HepG2 (cell line): ENCODE data around the gene AS3MT. TPM values are rescaled to one million over a fixed set of nuclear protein-coding genes. Genes with fewer than 3 reads are reported as not detected.
"Not testable (repeated sequence)": the region's sequence is repeated elsewhere in the genome, so short reads cannot be mapped to it uniquely, and the experiment has no call there.

Experiments
- ATAC-seq: fragments of 200-7000 bp; cut with Tn5 transposase; 3 replicates; pipeline ENCODE4 v1.9.1; 2020; ENCODE audit warnings: mild to moderate bottlenecking, moderate library complexity
- BruUV-seq: library from RNA; stranded (reverse); fragments of 400-500 nt; replicated peaks from 2 replicates; lab custom pipeline; 2021; lab: Mats Ljungman, UMichigan
- CTCF ChIA-PET: fragments of 300-600 bp; formaldehyde crosslinking; extraction: SDS; loops from one replicate; lab custom pipeline; 2021; ENCODE audit warnings: low total read pairs, inconsistent platforms, low intra/inter-chr PET ratio; lab: Yijun Ruan, JAX
- POLR2A ChIA-PET: fragments of 350-600 bp; sonication (Branson Sonifier 250); formaldehyde crosslinking; loops from one replicate; lab custom pipeline; 2020; ENCODE audit warnings: antibody characterized with exemption, inconsistent platforms; lab: Yijun Ruan, JAX
- DNase-seq: peaks from one replicate; pipeline ENCODE4 v3.0.0-alpha.2; 2015; ENCODE audit warnings: low spot score
- FAIRE-seq: peaks from 3 replicates; lab custom pipeline; 2011; peaks lifted over from hg19 to GRCh38; lab: Jason Lieb, UNC
- H2AFZ ChIP-seq: one replicate; pipeline ENCODE4 v1.6.1; 2011; ENCODE audit warnings: low read length, inconsistent platforms
- H3K27ac ChIP-seq: fragments of 300-600 bp; 3 replicates; pipeline ENCODE4 v1.8.0; 2011; ENCODE audit warnings: mixed run types, mild to moderate bottlenecking, mixed read lengths, low read length, inconsistent platforms; ENCODE audit not compliant: insufficient read depth; ENCODE audit errors: extremely low read length
- H3K27me3 ChIP-seq, 2 experiments: fragments of 200-600 bp in 1 of 2; 2 replicates in 1 of 2; 3 replicates in 1 of 2; pipeline versions ENCODE4 v1.6.0 to v1.8.0; 2011; ENCODE audit warnings: low read length in 2 of 2, mild to moderate bottlenecking in 2 of 2, moderate library complexity in 2 of 2, inconsistent platforms in 1 of 2; ENCODE audit not compliant: insufficient read depth in 2 of 2, control insufficient read depth in 1 of 2
- H3K36me3 ChIP-seq, 2 experiments: fragments of 200-600 bp in 1 of 2; replicated peaks in 1 of 2; 2 replicates in 1 of 2; 3 replicates in 1 of 2; pipeline versions ENCODE4 v1.5.1 to v1.8.0; 2011; ENCODE audit warnings: low read length in 2 of 2, inconsistent platforms in 1 of 2; ENCODE audit not compliant: insufficient read depth in 2 of 2, control insufficient read depth in 1 of 2
- H3K4me1 ChIP-seq: 2 replicates; pipeline ENCODE4 v1.5.1; 2012; ENCODE audit warnings: low read length, inconsistent platforms; ENCODE audit not compliant: insufficient read depth
- H3K4me2 ChIP-seq: 2 replicates; pipeline ENCODE4 v1.6.0; 2011; ENCODE audit warnings: low read depth, low read length, inconsistent platforms
- H3K4me3 ChIP-seq, 3 experiments: fragments of 200-600 bp in 1 of 3; sonication (generic), shearing (Covaris generic) in 1 of 3; replicated peaks in 1 of 3; 2 replicates each; pipeline ENCODE4 v1.5.1; 2011 to 2016; ENCODE audit warnings: low read length in 3 of 3, inconsistent platforms in 2 of 3, low read depth in 2 of 3, mild to moderate bottlenecking in 2 of 3, control low read depth in 1 of 3, mixed read lengths in 1 of 3; ENCODE audit not compliant: insufficient read depth in 1 of 3
- H3K79me2 ChIP-seq: one replicate; pipeline ENCODE4 v1.6.1; 2011; ENCODE audit warnings: low read length, inconsistent platforms; ENCODE audit not compliant: insufficient read depth
- H3K9ac ChIP-seq: 2 replicates; pipeline ENCODE4 v1.6.0; 2011; ENCODE audit warnings: mild to moderate bottlenecking, low read depth, low read length, inconsistent platforms; ENCODE audit not compliant: insufficient read depth
- H3K9me3 ChIP-seq: 2 replicates; pipeline ENCODE4 v1.5.1; 2012; ENCODE audit warnings: mild to moderate bottlenecking, low read length
- H4K20me1 ChIP-seq: 2 replicates; pipeline ENCODE4 v1.6.0; 2011; ENCODE audit warnings: inconsistent platforms, mild to moderate bottlenecking, low read length, moderate library complexity; ENCODE audit not compliant: insufficient read depth
- CTCF ChIP-seq: sonication (generic); formaldehyde crosslinking; IDR thresholded peaks from 2 replicates; pipeline ENCODE4 v1.5.0; 2020; ENCODE audit warnings: mild to moderate bottlenecking, missing genetic modification reagents, moderate library complexity
- RAD21 ChIP-seq: fragments of 450-650 bp; formaldehyde crosslinking; IDR thresholded peaks from 2 replicates; pipeline ENCODE4 v1.5.0; 2020; ENCODE audit warnings: mild to moderate bottlenecking
- SALL1 ChIP-seq: sonication (generic); formaldehyde crosslinking; IDR thresholded peaks from 2 replicates; pipeline ENCODE4 v1.8.0; 2022; ENCODE audit warnings: mild to moderate bottlenecking, missing genetic modification reagents
- SMC3 ChIP-seq: IDR thresholded peaks from 2 replicates; pipeline ENCODE4 v1.6.1; 2011; ENCODE audit warnings: low read length, improper control_type of control experiment
- STAG1 ChIP-seq: sonication (generic); formaldehyde crosslinking; IDR thresholded peaks from 2 replicates; pipeline ENCODE4 v1.4.0; 2020; ENCODE audit warnings: missing genetic modification reagents
- ZNF430 ChIP-seq: sonication (generic); formaldehyde crosslinking; IDR thresholded peaks from 2 replicates; pipeline ENCODE4 v1.9.0; 2021; ENCODE audit warnings: mild to moderate bottlenecking, missing genetic modification reagents
- WGBS: methylation state at CpG from one replicate; pipeline ENCODE4 v1.1.6; 2017; ENCODE audit warnings: low lambda C conversion rate; 5-methylcytosine and 5-hydroxymethylcytosine counted together
- in situ Hi-C: cut with HindIII; loops from 2 replicates; pipeline ENCODE4 v1.10.0; 2017; ENCODE audit warnings: low pct_unique_long_range_greater_than_20kb; ENCODE audit not compliant: extremely low pct_ligation_motif_present
- intact Hi-C: fragments of 100-400 bp; cut with micrococcal nuclease; formaldehyde crosslinking; loops from one replicate; pipeline ENCODE4 v1.10.0; 2022; ENCODE audit not compliant: unreplicated experiment
- polyA plus RNA-seq, 8 experiments: library from polyadenylated mRNA; depleted of rRNA in 3 of 8; stranded (reverse) in 7 of 8; unstranded in 1 of 8; fragments of >200 nt; fragmentation: Illumina TruSeq in 4 of 8; extraction: Trizol in 4 of 8; gene quantifications; 2 replicates each; pipeline versions ENCODE4 v1.2.1 to v1.2.3, GENCODE V29; 2011 to 2016; ENCODE audit warnings: low read depth in 4 of 8, missing spikeins in 1 of 8, mixed read lengths in 1 of 8; ENCODE audit not compliant: insufficient read depth in 1 of 8
- total RNA-seq, 5 experiments: library from RNA; depleted of rRNA; stranded (reverse); fragments of >200 nt; fragmentation: Illumina TruSeq; extraction: Trizol; gene quantifications; 2 replicates each; pipeline ENCODE4 v1.2.3, GENCODE V29; 2016; ENCODE audit warnings: low read depth in 1 of 5

Gene AS3MT
- total and polyA plus RNA-seq, 2 of the 13 experiments (the other 11 are each of a cell fraction or from before 2014, with no cell fraction given): 8.7 to 17.4 TPM

- H3K9me3 ChIP-seq, H3K4me3 ChIP-seq, FAIRE-seq, H4K20me1 ChIP-seq, in situ Hi-C loops, H3K9ac ChIP-seq, H3K36me3 ChIP-seq: not testable (repeated sequence)
- TF ChIP-seq SMC3 (peak; percentile 46; the same call in 1 of the 2 replicates), ZNF430 (CRISPR knock-in tag) (0 out of 2 replicates have a peak, but pooled peaks have one; percentile 33), STAG1 (CRISPR knock-in tag) (peak; percentile 75), RAD21 (CRISPR knock-in tag) (peak; percentile 70), SALL1 (CRISPR knock-in tag) (0 out of 2 replicates have a peak, but pooled peaks have one; percentile 12), CTCF (CRISPR knock-in tag) (peak; percentile 56)
- TF ChIP-seq, all 625 proteins: peak for 6; not testable (repeated sequence) for 619
- BruUV-seq, DNase-seq, intact Hi-C loops, CTCF ChIA-PET, H3K79me2 ChIP-seq, H2AFZ ChIP-seq, H3K27me3 ChIP-seq, H3K27ac ChIP-seq, H3K4me2 ChIP-seq: not testable (repeated sequence)
- H3K4me1 ChIP-seq: peaks cover 52% of the 10 kb centered on the region
- POLR2A ChIA-PET: interaction anchor here (1.0 kb wide), 1 partner anchor 75 kb away, joined by 3 read pairs; the partner anchor contains the start of gene CNNM2
- peak; percentile 53 for ATAC-seq
- 64% methylated on average over 8 of the region's 8 CpGs for WGBS
Measured at GRCh38 chr10:102843139-102843538, 26.1 kb upstream of the AS3MT start.
